ENCODE data around the gene CDCA7. TPM values are rescaled to one million over a fixed set of nuclear protein-coding genes. Genes with fewer than 3 reads are reported as not detected.

Gene CDCA7
- total RNA-seq, 2 experiments from 2014 or later, result 88.5 to 91.7 TPM

GRCh38 chr2:173353556-173353955 lies 1.1 kb upstream of the CDCA7 start:
- TF ChIP-seq CTCF (IDR thresholded peaks at IDR 0.05), result no peak
- Mint-ChIP-seq H3K27me3 (peaks cover 36% of the 10 kb centered on the region), H3K4me1 (ENCODE audit: low read depth) (peaks cover 25% of the 10 kb centered on the region), H3K36me3 (ENCODE audit: low read depth) (peaks cover 25% of the 10 kb centered on the region), H3K4me3 (peak overlapping the region; percentile 81), H3K27ac (peak overlapping the region; percentile 71), H3K9me3 (no peaks in the 10 kb centered on the region)
- ChIA-PET CTCF (no interaction called here), POLR2A (interaction anchor here (2.1 kb wide), 1 partner anchor 114 kb away, joined by 5 read pairs; no protein-coding TSS in a partner anchor)
- intact Hi-C loops (cut with micrococcal nuclease), result no loop called here
- no peak for DNase-seq
- ATAC-seq, result no peak

- H3K27ac Mint-ChIP-seq, result peak overlapping the region; percentile 94
- peaks cover 31% of the 10 kb centered on the region for H3K4me1 Mint-ChIP-seq (ENCODE audit: low read depth)
- ChIA-PET CTCF (no interaction called here), POLR2A (interaction anchor here (2.1 kb wide), 1 partner anchor 115 kb away, joined by 5 read pairs; no protein-coding TSS in a partner anchor)
- H3K9me3 Mint-ChIP-seq, result no peaks in the 10 kb centered on the region
- intact Hi-C loops (cut with micrococcal nuclease), result no loop called here
- H3K27me3 Mint-ChIP-seq, result peaks cover 36% of the 10 kb centered on the region
- H3K36me3 Mint-ChIP-seq (ENCODE audit: low read depth), result peaks cover 30% of the 10 kb centered on the region
- no peak for TF ChIP-seq CTCF (IDR thresholded peaks at IDR 0.05)
- H3K4me3 Mint-ChIP-seq, result peak overlapping the region; percentile 81
- peak; percentile 49 for ATAC-seq
- DNase-seq, result peak; percentile 77
Measured at GRCh38 chr2:173354073-173354581, 545 bp upstream of the CDCA7 start.

DNA sequence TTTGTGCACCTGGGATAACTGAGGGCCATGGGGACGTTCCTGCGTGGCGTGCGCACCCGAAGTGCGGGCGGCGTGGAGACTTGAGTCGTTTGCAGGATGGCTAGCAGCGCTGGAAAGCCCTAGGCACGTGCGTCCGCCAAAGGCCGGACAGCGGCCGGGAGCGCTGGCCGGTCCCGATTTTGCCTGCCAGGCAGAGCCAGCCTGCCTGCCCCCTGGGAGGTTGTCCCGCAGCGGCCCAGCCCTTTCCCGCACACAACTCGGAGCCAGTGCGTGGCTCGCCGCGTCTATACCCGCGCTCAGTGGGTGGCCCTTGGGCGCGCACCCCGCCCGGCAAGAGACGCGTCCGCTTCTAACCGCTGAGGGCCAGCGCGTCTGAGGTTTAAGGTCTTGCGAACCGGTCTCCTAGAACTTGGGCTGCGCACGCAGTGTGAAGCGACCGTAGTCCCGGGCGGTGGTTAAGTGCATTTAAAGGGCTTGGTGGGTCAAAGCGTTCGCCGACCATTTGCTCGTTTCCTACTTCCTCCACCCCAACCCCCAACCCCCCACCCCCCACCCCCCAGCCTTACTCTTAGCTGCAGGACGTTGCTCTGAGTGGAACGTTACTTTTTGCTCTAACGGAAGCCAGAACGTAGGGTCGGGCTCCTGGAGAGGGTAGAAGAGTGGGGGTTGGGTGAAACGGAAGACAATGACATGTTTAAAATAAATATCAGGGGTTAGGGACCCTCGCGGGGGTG lies 627 bp downstream of the CDCA7 start:
- H3K4me1 Mint-ChIP-seq (ENCODE audit: low read depth), result peaks cover 37% of the 10 kb centered on the region
- peak overlapping the region; percentile 76 for H3K27ac Mint-ChIP-seq
- no peaks in the 10 kb centered on the region for H3K9me3 Mint-ChIP-seq
- POLR2A ChIA-PET, result interaction anchor here (1.6 kb wide), 1 partner anchor 9 kb away, joined by 5 read pairs; no protein-coding TSS in a partner anchor
- CTCF ChIA-PET, result interaction anchor here (0.5 kb wide), 1 partner anchor 9 kb away, joined by 4 read pairs; no protein-coding TSS in a partner anchor
- peaks cover 42% of the 10 kb centered on the region for H3K36me3 Mint-ChIP-seq (ENCODE audit: low read depth)
- intact Hi-C loops (cut with micrococcal nuclease), result no loop called here
- H3K27me3 Mint-ChIP-seq, result peaks cover 32% of the 10 kb centered on the region
- DNase-seq (peak; percentile 69), ATAC-seq (peak; percentile 46)
- peak overlapping the region; percentile 81 for H3K4me3 Mint-ChIP-seq
- no peak for TF ChIP-seq CTCF (IDR thresholded peaks at IDR 0.05)

GRCh38 chr2:173355866-173356508 lies 1.3 kb downstream of the CDCA7 start:
- peaks cover 30% of the 10 kb centered on the region for H3K27me3 Mint-ChIP-seq

More at GRCh38 chr2:173355866-173356508, 1.3 kb downstream of the CDCA7 start:
- no peaks in the 10 kb centered on the region for H3K9me3 Mint-ChIP-seq
- DNase-seq (no peak), ATAC-seq (no peak)
- H3K4me3 Mint-ChIP-seq, result peak overlapping the region; percentile 81
- TF ChIP-seq CTCF (IDR thresholded peaks at IDR 0.05), result no peak
- ChIA-PET CTCF (interaction anchor here (0.5 to 0.9 kb wide), 2 partner anchors 8 to 328 kb away, joined by 3 to 4 read pairs; no protein-coding TSS in a partner anchor), POLR2A (interaction anchor here (1.6 kb wide), 1 partner anchor 9 kb away, joined by 5 read pairs; no protein-coding TSS in a partner anchor)
- intact Hi-C loops (cut with micrococcal nuclease), result no loop called here
- peaks cover 39% of the 10 kb centered on the region for H3K4me1 Mint-ChIP-seq (ENCODE audit: low read depth)
- peaks cover 48% of the 10 kb centered on the region for H3K36me3 Mint-ChIP-seq (ENCODE audit: low read depth)
- H3K27ac Mint-ChIP-seq, result peak overlapping the region; percentile 71
